Neural cell (in vitro differentiated cells): ENCODE data around the gene EPOP. TPM values are rescaled to one million over a fixed set of nuclear protein-coding genes. Genes with fewer than 3 reads are reported as not detected.

Source experiments
- H2AFZ ChIP-seq: fragments of 200-600, 300-800 bp; sonication (generic), shearing (Covaris generic); 2 replicates; pipeline ENCODE4 v1.6.0; 2014; ENCODE audit warnings: low read depth, mild to moderate bottlenecking, antibody characterized with exemption, low read length, moderate library complexity
- H3F3A ChIP-seq: fragments of 200-600 bp; shearing (Covaris generic); 2 replicates; pipeline ENCODE4 v1.6.1; 2016; ENCODE audit warnings: mild to moderate bottlenecking, moderate library complexity, mixed read lengths, antibody characterized with exemption, low read length; ENCODE audit not compliant: insufficient read depth, poor library complexity, severe bottlenecking
- H3K27ac ChIP-seq: fragments of 200-600, 300-800 bp; sonication (generic), shearing (Covaris generic); 2 replicates; pipeline ENCODE4 v1.5.1; 2014; ENCODE audit warnings: mild to moderate bottlenecking, low read length, moderate library complexity
- H3K27me3 ChIP-seq: fragments of 300-800, 200-600 bp; sonication (generic), shearing (Covaris generic); 2 replicates; pipeline ENCODE4 v1.6.0; 2014; ENCODE audit warnings: mild to moderate bottlenecking, low read depth, low read length, moderate library complexity; ENCODE audit not compliant: insufficient read depth
- H3K36me3 ChIP-seq: fragments of 300-800, 200-600 bp; sonication (generic), shearing (Covaris generic); 2 replicates; pipeline ENCODE4 v1.5.1; 2014; ENCODE audit warnings: mild to moderate bottlenecking, antibody characterized with exemption, low read length, moderate library complexity; ENCODE audit not compliant: insufficient read depth
- H3K4me2 ChIP-seq: fragments of 300-800, 200-600 bp; sonication (generic), shearing (Covaris generic); 2 replicates; pipeline ENCODE4 v1.6.0; 2014; ENCODE audit warnings: mild to moderate bottlenecking, low read length
- H3K4me3 ChIP-seq: fragments of 300-800, 200-600 bp; sonication (generic), shearing (Covaris generic); 2 replicates; pipeline ENCODE4 v1.5.1; 2014; ENCODE audit warnings: mild to moderate bottlenecking, low read length, moderate library complexity
- H3K79me2 ChIP-seq: fragments of 200-600 bp; shearing (Covaris generic); replicated peaks from 2 replicates; pipeline ENCODE4 v1.6.0; 2014; ENCODE audit warnings: mild to moderate bottlenecking, low read length, moderate library complexity; ENCODE audit not compliant: insufficient read depth
- H3K9ac ChIP-seq: fragments of 300-800, 200-600 bp; sonication (generic), shearing (Covaris generic); 2 replicates; pipeline ENCODE4 v1.6.1; 2016; ENCODE audit warnings: mild to moderate bottlenecking, low read length, mixed read lengths
- H3K9me2 ChIP-seq: fragments of 200-600 bp; shearing (Covaris generic); 2 replicates; pipeline ENCODE4 v1.6.1; 2016; ENCODE audit warnings: mild to moderate bottlenecking, low read length, mixed read lengths; ENCODE audit not compliant: insufficient read depth
- H3K9me3 ChIP-seq: fragments of 200-600, 300-800 bp; sonication (generic), shearing (Covaris generic); 2 replicates; pipeline ENCODE4 v1.6.1; 2016; ENCODE audit warnings: mild to moderate bottlenecking, mixed run types, low read length, moderate library complexity, mixed read lengths
- H4K20me1 ChIP-seq: fragments of 200-600 bp; shearing (Covaris generic); 2 replicates; pipeline ENCODE4 v1.6.1; 2016; ENCODE audit warnings: mild to moderate bottlenecking, mixed run types; ENCODE audit not compliant: insufficient read depth
- EP300 ChIP-seq: fragments of 450-650 bp; conservative IDR thresholded peaks from 2 replicates; pipeline ENCODE4 v1.6.1; 2014; ENCODE audit warnings: antibody characterized with exemption, mild to moderate bottlenecking, moderate library complexity; ENCODE audit not compliant: poor library complexity, severe bottlenecking
- EZH2 ChIP-seq: fragments of 200-600, 300-800 bp; shearing (Covaris generic), sonication (generic); IDR thresholded peaks from 2 replicates; pipeline ENCODE4 v1.6.1; 2014; ENCODE audit warnings: antibody characterized with exemption, low read length, borderline replicate concordance, mild to moderate bottlenecking; ENCODE audit not compliant: insufficient read depth, poor library complexity, severe bottlenecking
- MXI1 ChIP-seq: fragments of 450-650 bp; conservative IDR thresholded peaks from 2 replicates; pipeline ENCODE4 v1.6.1; 2014; ENCODE audit warnings: antibody characterized with exemption, mild to moderate bottlenecking; ENCODE audit not compliant: poor library complexity, severe bottlenecking
- POLR2AphosphoS5 ChIP-seq: IDR thresholded peaks from 2 replicates; pipeline ENCODE4 v1.6.1; 2012
- RAD21 ChIP-seq: fragments of 450-650 bp; conservative IDR thresholded peaks from 2 replicates; pipeline ENCODE4 v1.6.1; 2014; ENCODE audit warnings: antibody characterized with exemption, mild to moderate bottlenecking, moderate library complexity
- REST ChIP-seq: IDR thresholded peaks from 2 replicates; pipeline ENCODE4 v1.6.1; 2012; ENCODE audit warnings: borderline replicate concordance
- SMC3 ChIP-seq: fragments of 450-650 bp; conservative IDR thresholded peaks from 2 replicates; pipeline ENCODE4 v1.6.1; 2014; ENCODE audit warnings: antibody characterized with exemption, mild to moderate bottlenecking, moderate library complexity; ENCODE audit not compliant: poor library complexity
- TAF1 ChIP-seq: IDR thresholded peaks from 2 replicates; pipeline ENCODE4 v1.6.1; 2012; ENCODE audit warnings: low read depth
- polyA plus RNA-seq: library from polyadenylated mRNA; depleted of rRNA; stranded (reverse); fragments of >200 nt; gene quantifications from 2 replicates; pipeline ENCODE4 v1.2.3, GENCODE V29; 2014
- TF ChIP-seq, protein P1 (sequence below): fragments of 450-650 bp; IDR thresholded peaks from 2 replicates; pipeline ENCODE4 v1.5.1; 2014; ENCODE audit warnings: antibody characterized with exemption, mild to moderate bottlenecking, moderate library complexity; ENCODE audit not compliant: poor library complexity, severe bottlenecking

The EPOP gene
- polyA plus RNA-seq, 1 donor from 2014 or later: 1.1 TPM

DNA sequence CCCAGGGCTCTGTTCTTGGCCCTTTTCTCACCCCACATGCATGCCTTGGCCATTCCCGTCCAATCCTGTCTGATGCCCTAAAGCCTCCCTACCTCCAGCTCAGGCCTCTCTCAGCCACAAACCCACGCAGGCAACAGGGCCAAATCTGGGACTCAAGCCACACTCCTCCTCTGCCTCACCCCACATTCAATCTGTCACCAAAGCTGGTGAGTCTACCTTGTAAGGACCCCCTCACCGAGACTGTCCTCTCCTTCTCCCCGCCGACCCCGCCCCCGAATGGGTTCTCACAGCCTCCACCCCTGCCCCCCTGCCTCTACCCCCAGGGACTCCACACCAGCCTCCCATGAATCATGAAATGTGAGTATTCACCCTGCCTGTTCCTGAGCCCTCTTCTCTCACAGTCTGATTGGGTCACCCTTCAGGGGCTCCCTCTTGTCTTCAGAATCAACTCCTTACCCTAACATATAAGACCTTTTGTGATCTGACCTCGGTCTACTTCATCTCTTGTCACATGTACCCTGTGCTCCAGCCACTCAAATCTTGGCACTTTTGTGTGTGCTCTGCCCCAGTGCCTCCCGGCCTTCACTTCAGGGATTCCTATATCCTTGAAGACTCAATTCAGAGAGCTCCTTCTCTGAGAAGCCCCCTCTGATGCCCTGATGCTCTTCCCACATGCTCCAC, 10.7 kb downstream of the EPOP start:
- Histone ChIP-seq H3K27ac (no peak overlapping the region), H3K9me2 (no peaks in the 10 kb centered on the region), H4K20me1 (no peaks in the 10 kb centered on the region), H3K27me3 (peaks cover 15% of the 10 kb centered on the region), H3K4me2 (no peak overlapping the region), H3F3A (no peaks in the 10 kb centered on the region), H3K36me3 (no peaks in the 10 kb centered on the region), H3K9ac (no peak overlapping the region), H3K4me3 (no peak overlapping the region), H3K9me3 (no peaks in the 10 kb centered on the region), H2AFZ (no peak overlapping the region), H3K79me2 (no peaks in the 10 kb centered on the region)
- TF ChIP-seq SMC3 (no peak), REST (no peak), EP300 (no peak), TAF1 (no peak), RAD21 (no peak), POLR2AphosphoS5 (no peak), EZH2 (no peak), MXI1 (no peak)
- TF ChIP-seq, protein P1, sequence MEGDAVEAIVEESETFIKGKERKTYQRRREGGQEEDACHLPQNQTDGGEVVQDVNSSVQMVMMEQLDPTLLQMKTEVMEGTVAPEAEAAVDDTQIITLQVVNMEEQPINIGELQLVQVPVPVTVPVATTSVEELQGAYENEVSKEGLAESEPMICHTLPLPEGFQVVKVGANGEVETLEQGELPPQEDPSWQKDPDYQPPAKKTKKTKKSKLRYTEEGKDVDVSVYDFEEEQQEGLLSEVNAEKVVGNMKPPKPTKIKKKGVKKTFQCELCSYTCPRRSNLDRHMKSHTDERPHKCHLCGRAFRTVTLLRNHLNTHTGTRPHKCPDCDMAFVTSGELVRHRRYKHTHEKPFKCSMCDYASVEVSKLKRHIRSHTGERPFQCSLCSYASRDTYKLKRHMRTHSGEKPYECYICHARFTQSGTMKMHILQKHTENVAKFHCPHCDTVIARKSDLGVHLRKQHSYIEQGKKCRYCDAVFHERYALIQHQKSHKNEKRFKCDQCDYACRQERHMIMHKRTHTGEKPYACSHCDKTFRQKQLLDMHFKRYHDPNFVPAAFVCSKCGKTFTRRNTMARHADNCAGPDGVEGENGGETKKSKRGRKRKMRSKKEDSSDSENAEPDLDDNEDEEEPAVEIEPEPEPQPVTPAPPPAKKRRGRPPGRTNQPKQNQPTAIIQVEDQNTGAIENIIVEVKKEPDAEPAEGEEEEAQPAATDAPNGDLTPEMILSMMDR: no peak

DNA sequence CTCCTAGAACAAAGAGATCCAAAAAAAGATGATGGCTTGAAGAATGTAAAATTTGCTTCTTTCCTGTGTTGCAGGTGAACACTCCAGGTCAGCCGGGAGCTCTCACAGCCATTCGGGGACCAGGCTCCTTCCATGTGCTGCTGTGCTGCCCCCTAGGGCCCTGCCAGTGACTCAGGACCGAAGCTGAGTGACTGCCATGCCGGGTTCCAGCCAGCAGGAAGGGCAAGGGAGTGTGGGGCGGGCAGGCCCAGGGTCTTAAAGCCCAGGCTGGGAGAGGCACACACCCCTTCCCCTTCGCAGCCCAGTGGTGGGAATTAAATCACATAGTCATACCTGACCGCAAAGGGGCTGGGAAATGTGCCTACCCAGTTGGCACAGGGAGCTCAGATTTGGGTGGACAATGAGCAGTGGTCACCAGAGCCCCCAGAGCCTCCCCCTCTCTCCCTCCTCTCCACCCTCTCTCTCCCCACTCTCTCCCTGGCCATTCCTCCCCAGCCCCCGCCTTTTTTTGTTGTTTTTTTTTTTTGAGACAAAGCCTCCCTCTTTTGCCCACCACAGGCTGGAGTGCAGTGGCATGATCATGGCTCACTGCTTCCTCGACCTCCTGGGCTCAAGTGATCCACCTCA, 11.5 kb downstream of the EPOP start:
- Histone ChIP-seq H3K4me3 (no peak overlapping the region), H3K27me3 (peaks cover 7% of the 10 kb centered on the region), H3F3A (no peaks in the 10 kb centered on the region), H3K27ac (no peak overlapping the region), H4K20me1 (no peaks in the 10 kb centered on the region), H2AFZ (no peak overlapping the region), H3K9me3 (no peaks in the 10 kb centered on the region), H3K9ac (no peak overlapping the region), H3K9me2 (no peaks in the 10 kb centered on the region), H3K4me2 (no peak overlapping the region), H3K36me3 (no peaks in the 10 kb centered on the region), H3K79me2 (no peaks in the 10 kb centered on the region)
- peak; percentile 86 for TF ChIP-seq SMC3
- no peak for TF ChIP-seq REST
- TF ChIP-seq RAD21: peak; percentile 89
- TF ChIP-seq MXI1: peak; percentile 43
- TF ChIP-seq, protein P1: peak; percentile 96
- no peak for TF ChIP-seq EP300
- TF ChIP-seq EZH2: no peak
- no peak for TF ChIP-seq POLR2AphosphoS5
- TF ChIP-seq TAF1: no peak
